SKM-1 treated with dmso at 0.1 percent for 144 hours (cell line): ENCODE measurements around the gene METTL1.
A peak's percentile ranks its signal among the peaks of the same experiment; 100 is the strongest.

Source experiments
- DNase-seq: peaks from one replicate; lab custom pipeline; 2025; ENCODE audit not compliant: unreplicated experiment; lab: John Stamatoyannopoulos, UW

METTL1 gene

GRCh38 chr12:57769594-57769993 lies 2.3 kb downstream of the METTL1 start:
- no peak for DNase-seq

GRCh38 chr12:57767876-57768275 lies 4.0 kb downstream of the METTL1 start:
- DNase-seq, result no peak

GRCh38 chr12:57767305-57767698 lies 4.6 kb downstream of the METTL1 start:
- no peak for DNase-seq

- DNase-seq, result no peak
Measured at GRCh38 chr12:57766464-57767304, 5.2 kb downstream of the METTL1 start, which contains the start of gene CYP27B1. Gene CYP27B1 (minus strand): TSS chr12:57767078. CDS start chr12:57767041, 37 bp downstream.

- no peak for DNase-seq
Measured at GRCh38 chr12:57765698-57766463, 6.0 kb downstream of the METTL1 start.

- peak; percentile 26 for DNase-seq
Measured at GRCh38 chr12:57765003-57765697, 6.8 kb downstream of the METTL1 start.

- no peak for DNase-seq
Measured at GRCh38 chr12:57764662-57765002, 7.3 kb downstream of the METTL1 start.

GRCh38 chr12:57763881-57764661 lies 7.8 kb downstream of the METTL1 start:
- DNase-seq, result no peak

GRCh38 chr12:57762463-57762862 lies 9.4 kb downstream of the METTL1 start:
- no peak for DNase-seq

GRCh38 chr12:57761391-57761998 lies 10.4 kb downstream of the METTL1 start:
- DNase-seq, result no peak

GRCh38 chr12:57760347-57760982 lies 11.4 kb downstream of the METTL1 start:
- DNase-seq, result no peak

- DNase-seq, result no peak
Measured at GRCh38 chr12:57759360-57759980, 12.4 kb downstream of the METTL1 start.

- DNase-seq, result no peak
Measured at GRCh38 chr12:57758552-57759359, 13.1 kb downstream of the METTL1 start.

- DNase-seq, result no peak
Measured at GRCh38 chr12:57757771-57758170, 14.1 kb downstream of the METTL1 start.

GRCh38 chr12:57756406-57757341 lies 15.2 kb downstream of the METTL1 start:
- DNase-seq, result no peak

- DNase-seq, result no peak
Measured at GRCh38 chr12:57755454-57756372, 16.2 kb downstream of the METTL1 start.

GRCh38 chr12:57755194-57755453 lies 16.8 kb downstream of the METTL1 start:
- no peak for DNase-seq
